Endometrial microvascular endothelial cells (primary cell): Measurements from ENCODE around the gene CDC42BPG. TPM values are rescaled to one million over a fixed set of nuclear protein-coding genes. Genes with fewer than 3 reads are reported as not detected.

Experiments used
- in situ Hi-C: cut with HindIII; loops from 2 replicates; pipeline ENCODE4 v1.10.0; 2017; ENCODE audit warnings: low sequenced_read_pairs, low pct_unique_long_range_greater_than_20kb; ENCODE audit errors: inconsistent ontology term
- total RNA-seq: library from RNA; depleted of rRNA; stranded (reverse); fragments of >200 nt; gene quantifications from one replicate; pipeline ENCODE4 v1.2.3, GENCODE V29; 2015; ENCODE audit errors: inconsistent ontology term

The CDC42BPG gene
- total RNA-seq, 1 donor from 2014 or later: 0.19 TPM

DNA sequence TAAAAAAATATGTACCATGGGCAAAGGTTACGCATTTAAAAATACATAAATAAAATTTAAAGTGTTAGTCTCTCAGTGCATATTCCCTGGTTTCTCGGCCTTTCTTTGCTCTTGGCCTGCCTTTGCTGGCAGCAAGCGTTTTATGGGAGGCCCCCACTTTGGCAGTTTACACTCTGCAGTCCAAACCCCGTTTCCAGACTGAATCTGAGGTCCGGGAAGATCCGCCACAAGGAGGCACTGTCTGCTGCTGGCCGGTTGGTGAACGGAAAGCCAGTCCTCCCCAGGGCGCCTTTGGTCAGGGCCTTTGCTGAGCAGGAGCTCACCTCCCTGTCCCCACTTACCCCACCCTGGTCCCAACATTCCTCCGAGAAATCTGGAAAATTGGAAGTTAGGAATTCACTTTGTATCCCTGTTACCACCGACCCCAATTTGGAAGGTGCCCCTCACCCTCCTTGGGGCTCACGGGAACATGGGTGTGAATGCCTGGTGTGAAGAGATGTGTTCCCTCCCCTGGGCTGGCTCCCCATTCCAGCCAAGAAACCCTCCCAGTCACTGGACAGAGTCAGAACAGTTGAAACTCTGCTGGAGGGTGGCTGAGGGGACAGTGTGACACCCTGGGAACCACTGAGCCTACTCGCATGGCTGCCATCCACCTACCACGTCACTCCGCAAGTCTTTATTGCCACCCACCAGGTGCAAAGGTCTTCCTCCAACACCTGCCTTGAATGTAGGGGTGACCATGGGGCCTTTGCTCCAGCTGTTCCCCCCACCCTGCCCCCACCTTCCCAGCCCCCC lies 56.7 kb downstream of the CDC42BPG start:
- in situ Hi-C loops: no loop called here

DNA sequence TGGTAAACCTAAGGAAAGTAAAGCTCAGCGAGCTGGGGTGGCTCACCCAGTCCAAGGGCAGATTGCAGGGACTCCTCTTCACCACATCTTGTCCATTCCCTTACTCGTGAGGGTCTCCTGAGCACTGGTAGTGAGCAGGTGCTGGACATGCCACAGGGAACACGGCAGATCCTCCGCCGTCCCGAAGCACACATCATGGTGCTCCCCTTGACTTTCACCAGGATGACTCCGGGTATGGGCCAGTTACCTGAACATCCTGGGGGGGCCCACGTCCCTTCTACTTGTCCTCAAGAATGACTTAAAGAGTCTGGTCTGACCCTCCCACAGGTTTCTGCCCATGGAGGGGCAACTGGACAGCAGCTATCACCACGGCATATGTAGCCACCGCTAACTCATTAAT lies 58.1 kb downstream of the CDC42BPG start:
- in situ Hi-C loops: no loop called here

DNA sequence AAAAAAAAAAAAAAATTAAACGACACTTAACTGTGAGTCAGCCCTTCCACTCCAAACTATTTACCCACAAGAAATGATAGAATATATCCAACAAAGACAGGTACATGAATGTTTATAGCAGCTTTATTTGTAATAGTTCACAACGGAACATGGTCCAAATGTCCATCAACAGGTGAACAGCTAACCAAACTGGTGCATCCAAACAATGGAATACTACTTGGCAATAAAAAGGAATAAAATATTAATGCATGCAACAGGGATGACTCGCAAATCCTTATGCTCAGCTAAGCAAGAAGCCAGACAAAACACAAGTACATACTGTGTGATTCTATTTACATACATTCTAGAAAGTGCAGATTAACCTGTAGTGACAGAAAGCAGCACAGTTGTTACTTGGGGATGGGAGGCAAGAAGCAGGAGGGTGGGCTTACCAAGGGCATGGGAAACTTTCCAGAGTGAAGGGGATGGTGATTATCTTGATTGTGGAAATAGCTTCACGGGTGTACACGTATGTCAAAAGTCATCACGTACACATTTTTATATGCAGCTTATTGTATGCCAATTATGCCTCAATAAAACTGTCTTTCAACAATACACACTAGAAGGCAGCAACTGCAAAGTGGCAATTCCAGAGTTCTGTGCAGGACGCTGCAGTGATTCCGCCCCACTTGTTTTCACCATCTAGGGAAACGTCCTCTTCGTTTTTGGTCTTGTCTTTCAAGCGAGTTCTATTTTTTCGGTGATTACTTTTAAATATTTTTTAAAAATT lies 59.5 kb downstream of the CDC42BPG start:
- in situ Hi-C loops: no loop called here

DNA sequence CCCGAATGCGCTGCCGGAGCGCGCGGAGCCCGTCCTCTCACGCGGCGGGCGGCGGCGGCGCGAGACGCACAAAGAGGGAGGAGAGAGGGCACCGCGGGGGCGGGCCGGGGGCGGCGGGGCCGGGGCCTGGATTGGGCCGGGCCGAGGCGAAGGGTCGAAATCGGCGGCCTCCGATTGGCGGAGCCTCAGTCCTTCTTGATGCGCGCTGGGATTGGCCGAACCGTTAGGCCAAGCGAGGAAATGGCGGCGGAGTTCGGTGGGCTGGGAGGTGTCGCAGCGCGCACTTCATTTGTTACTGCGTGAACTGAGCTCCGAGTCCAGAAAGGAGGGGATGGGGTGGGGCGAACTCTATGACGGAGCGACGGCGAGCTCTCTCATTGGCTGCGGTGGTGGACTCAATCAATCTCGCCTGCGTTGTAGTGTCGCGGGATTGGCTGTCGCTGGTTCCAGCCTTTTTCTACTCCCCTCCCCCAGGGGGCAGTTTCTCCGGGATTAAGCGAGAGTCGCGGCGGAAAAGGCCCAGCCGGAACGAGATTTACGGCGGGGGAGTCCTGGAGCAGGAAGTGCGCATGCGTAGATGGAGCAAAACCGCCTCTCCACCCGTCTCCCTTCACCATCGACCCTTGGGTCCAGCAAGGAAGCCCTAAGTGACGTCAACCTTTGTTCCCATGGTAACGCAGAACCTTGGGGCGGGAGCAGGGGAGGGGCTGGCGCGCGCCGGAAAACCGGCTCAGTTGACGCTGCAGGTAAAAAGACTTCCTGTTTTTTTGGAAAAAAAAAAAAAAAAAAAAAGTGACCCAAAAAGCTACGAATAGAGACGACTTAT lies 65.8 kb downstream of the CDC42BPG start, which contains the start of gene SF1:
TSS of gene SF1 (minus strand) at position 70 of the 826 bp plus-strand sequence. CDS start 150 bp downstream, outside the sequence.
- in situ Hi-C loops: no loop called here

DNA sequence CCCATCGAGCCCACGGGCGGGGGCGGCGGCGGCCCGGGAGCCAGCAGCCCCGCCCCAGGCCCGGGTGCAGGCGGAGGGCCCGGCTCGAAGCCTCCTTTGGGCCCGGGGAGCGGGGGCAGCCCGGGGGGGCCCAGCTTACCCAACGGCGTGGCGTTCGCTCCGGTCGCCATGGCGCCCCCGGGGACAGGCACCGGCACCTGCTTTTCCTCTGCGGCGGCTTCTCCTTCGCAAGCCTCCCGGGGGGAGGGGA lies 66.3 kb downstream of the CDC42BPG start:
- in situ Hi-C loops: no loop called here

DNA sequence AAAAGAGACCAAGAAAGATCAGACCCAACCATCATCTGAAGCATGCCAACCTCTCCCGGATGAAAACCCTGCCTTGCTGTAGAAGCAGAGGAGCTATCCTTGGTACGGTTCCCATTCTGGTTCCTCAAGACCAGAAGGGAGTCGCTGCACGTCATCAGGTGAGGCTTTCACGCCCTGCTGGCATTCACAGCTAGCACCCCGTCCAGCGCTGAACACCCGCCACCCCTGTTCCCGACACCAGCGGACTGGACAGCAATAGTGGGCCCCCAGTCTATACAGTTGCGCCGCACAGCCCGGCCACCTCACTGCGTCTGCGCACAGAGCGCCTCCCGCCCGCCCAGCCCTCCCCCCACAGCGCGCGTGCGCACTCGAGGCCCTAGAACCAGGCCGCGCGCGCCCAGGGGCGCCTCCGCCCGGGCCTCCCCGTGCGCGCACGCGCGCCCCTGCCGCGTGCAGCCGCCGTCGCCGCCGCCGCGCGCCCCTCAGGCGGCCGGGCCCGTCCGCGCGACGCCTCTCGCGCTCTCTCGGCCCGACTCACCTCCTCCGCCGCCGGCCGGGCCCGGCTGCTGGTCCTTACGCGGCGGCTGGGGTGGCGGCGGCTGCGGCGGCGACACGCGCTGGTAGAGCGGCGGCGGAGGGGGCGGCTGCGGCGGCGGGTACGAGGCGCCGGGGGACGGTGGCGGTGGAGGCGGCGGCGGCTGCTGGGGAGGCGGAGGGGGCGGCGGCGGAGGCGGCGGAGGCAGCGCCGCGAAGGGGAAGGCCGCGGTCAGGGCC lies 66.8 kb downstream of the CDC42BPG start:
- in situ Hi-C loops: no loop called here

DNA sequence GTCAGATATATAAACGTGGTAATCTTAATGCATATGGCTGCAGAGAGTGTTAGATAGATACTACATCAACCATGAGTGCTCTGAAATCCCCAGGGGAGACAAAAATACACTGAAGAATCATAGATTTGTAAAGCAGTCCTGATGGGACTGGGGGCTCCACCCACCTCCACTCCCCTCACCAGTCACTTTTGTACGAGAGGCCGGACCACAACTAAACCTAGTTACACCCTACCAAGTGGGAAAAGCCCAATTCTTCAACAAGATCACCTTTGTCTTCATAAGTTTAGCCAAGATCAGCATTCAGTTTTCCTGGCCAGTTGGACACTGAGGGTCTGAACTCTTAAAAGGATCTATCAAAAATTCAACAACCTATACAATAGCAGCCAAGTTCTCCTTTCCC lies 67.6 kb downstream of the CDC42BPG start:
- in situ Hi-C loops: no loop called here

DNA sequence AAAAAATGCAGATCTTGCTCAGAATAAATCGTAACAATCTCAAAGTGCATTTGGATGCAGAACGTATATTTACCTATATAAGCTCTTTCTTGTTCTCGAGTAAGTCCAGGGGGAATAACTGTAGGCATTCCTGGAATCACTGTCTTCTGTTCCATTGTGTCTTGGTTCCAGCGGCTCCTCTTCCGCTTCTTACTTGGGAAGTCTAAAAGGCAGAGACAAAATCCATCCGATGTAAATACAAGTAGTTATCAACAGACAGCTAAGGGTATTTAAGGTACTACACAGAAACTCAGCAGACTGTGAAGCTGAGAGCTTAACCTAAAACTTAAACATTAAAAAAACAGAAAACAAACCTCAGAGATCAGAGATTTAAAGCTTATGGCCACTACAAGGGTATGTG lies 68.0 kb downstream of the CDC42BPG start:
- in situ Hi-C loops: no loop called here

DNA sequence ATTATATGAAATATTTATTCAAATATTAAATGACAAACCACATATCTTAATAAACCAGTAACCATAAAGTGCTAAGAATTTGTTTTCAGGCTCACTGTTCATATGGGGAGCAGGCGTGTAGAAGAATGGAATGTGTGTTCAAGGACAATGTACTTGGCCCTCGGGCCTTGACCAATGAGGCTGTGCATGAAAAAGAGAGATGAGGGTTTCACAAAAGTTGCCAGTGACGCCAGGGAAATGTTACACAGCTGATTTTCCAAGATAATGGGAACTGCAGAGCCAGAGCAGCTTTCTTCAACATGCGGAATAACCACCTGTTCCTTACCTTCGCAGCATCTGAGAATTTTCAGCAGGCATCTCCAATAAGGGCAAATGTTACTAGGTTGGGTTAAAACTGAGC lies 70.3 kb downstream of the CDC42BPG start:
- in situ Hi-C loops: no loop called here

Other genes with a start within 250 kb of the CDC42BPG start
- gene NRXN2, start 121.5 kb downstream of the CDC42BPG start, total RNA-seq: not detected
- 1.3 TPM for gene RASGRP2, start 100.5 kb downstream of the CDC42BPG start, total RNA-seq
- gene PYGM, start 84.7 kb downstream of the CDC42BPG start, total RNA-seq: not detected
- gene SF1, start 66.1 kb downstream of the CDC42BPG start, total RNA-seq: 167 TPM
- 42.8 TPM for gene MAP4K2, start 41.4 kb downstream of the CDC42BPG start, total RNA-seq
- 34.0 TPM for gene MEN1, start 34.1 kb downstream of the CDC42BPG start, total RNA-seq
- gene EHD1, start 34.0 kb upstream of the CDC42BPG start, total RNA-seq: 202 TPM
- gene ATG2A, start 72.6 kb upstream of the CDC42BPG start, total RNA-seq: 26.2 TPM
- 26.5 TPM for gene PPP2R5B, start 80.0 kb upstream of the CDC42BPG start, total RNA-seq
- gene GPHA2, start 91.2 kb upstream of the CDC42BPG start, total RNA-seq: not detected
- gene MAJIN, start 127.5 kb upstream of the CDC42BPG start, total RNA-seq: not detected
- 2.8 TPM for gene BATF2, start 152.3 kb upstream of the CDC42BPG start, total RNA-seq
- gene ARL2, start 169.5 kb upstream of the CDC42BPG start, total RNA-seq: 92.0 TPM
- 17.7 TPM for gene SNX15, start 182.8 kb upstream of the CDC42BPG start, total RNA-seq
- gene SAC3D1, start 196.6 kb upstream of the CDC42BPG start, total RNA-seq: 17.8 TPM
- gene NAALADL1, start 213.9 kb upstream of the CDC42BPG start, total RNA-seq: 13.3 TPM
- gene CDCA5, start 239.4 kb upstream of the CDC42BPG start, total RNA-seq: 38.7 TPM
- gene ZFPL1, start 239.6 kb upstream of the CDC42BPG start, total RNA-seq: 33.8 TPM